ENCODE results near the gene ATP9B. TPM values are rescaled to one million over a fixed set of nuclear protein-coding genes. Genes with fewer than 3 reads are reported as not detected.

The ATP9B gene
- total and polyA plus RNA-seq, 10 of the 15 experiments (the other 5 are each of a cell fraction or from before 2014, with no cell fraction given): 0.74 to 20.7 (median 12.9) TPM

DNA sequence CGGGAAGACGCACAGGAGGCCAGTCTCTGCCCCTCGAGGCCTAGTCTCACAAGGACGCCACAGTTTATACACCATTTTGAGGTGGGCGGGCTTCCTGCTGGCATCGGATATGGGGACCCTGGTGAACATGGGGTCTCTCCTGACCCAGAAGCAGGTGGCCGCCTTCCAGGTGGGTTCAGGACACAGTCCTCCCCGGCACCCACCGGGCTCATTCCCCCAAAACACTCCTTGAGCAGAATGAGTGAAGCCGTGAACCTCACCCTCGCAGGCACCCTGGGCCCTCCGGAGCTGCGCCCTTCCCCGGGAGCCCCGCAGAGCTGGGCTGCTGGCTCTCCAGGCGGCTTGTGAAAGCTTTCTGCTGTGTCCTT is 333.0 kb downstream of the ATP9B start:
- peaks cover 35% of the 10 kb centered on the region for H3K4me1 ChIP-seq (ENCODE audit: control insufficient read depth, insufficient read depth, low read length)
- intact Hi-C loops (cut with micrococcal nuclease; ENCODE audit: unreplicated experiment): no loop called here
- no peak overlapping the region for H3K27ac ChIP-seq (ENCODE audit: control insufficient read depth, insufficient read depth)
- DNase-seq (ENCODE audit: low read depth, low spot score) (no peak), ATAC-seq (no peak), FAIRE-seq (no peak)
- POLR2A ChIA-PET: interaction anchor here (0.9 to 2.1 kb wide), 2 partner anchors 27 to 121 kb away, joined by 3 to 7 read pairs; no protein-coding TSS in a partner anchor
- no peak overlapping the region for H3K9ac ChIP-seq (ENCODE audit: control insufficient read depth, insufficient read depth, low read length)
- H2AFZ ChIP-seq (ENCODE audit: control insufficient read depth, low read depth, low read length): no peak overlapping the region
- H3K4me3 ChIP-seq: no peak overlapping the region
- no peaks in the 10 kb centered on the region; the same call in none of the 2 replicates for H3K79me2 ChIP-seq (ENCODE audit: control insufficient read depth, insufficient read depth, low read length)
- RAD21 ChIA-PET (ENCODE audit: unreplicated experiment): interaction anchor here (2.3 to 5.1 kb wide), 3 partner anchors 33 to 121 kb away, joined by 10 to 36 read pairs (median 12); no protein-coding TSS in a partner anchor
- BruUV-seq (replicated peaks): no TSS peak
- peaks cover 0 to 3% of the 10 kb centered on the region in 2 experiments; a peak in 1 of 4 replicates for H3K27me3 ChIP-seq (replicated peaks in 1 of 2; ENCODE audit: control insufficient read depth in 2 of 2, insufficient read depth in 2 of 2, low read length in 1 of 2)
- no peak for TF ChIP-seq EZH2 (IDR thresholded peaks at IDR 0.05; ENCODE audit: borderline replicate concordance, control insufficient read depth, low read depth, low read length)
- no peak for TF ChIP-seq PAX8 (IDR thresholded peaks at IDR 0.05)
- TF ChIP-seq, protein P1, sequence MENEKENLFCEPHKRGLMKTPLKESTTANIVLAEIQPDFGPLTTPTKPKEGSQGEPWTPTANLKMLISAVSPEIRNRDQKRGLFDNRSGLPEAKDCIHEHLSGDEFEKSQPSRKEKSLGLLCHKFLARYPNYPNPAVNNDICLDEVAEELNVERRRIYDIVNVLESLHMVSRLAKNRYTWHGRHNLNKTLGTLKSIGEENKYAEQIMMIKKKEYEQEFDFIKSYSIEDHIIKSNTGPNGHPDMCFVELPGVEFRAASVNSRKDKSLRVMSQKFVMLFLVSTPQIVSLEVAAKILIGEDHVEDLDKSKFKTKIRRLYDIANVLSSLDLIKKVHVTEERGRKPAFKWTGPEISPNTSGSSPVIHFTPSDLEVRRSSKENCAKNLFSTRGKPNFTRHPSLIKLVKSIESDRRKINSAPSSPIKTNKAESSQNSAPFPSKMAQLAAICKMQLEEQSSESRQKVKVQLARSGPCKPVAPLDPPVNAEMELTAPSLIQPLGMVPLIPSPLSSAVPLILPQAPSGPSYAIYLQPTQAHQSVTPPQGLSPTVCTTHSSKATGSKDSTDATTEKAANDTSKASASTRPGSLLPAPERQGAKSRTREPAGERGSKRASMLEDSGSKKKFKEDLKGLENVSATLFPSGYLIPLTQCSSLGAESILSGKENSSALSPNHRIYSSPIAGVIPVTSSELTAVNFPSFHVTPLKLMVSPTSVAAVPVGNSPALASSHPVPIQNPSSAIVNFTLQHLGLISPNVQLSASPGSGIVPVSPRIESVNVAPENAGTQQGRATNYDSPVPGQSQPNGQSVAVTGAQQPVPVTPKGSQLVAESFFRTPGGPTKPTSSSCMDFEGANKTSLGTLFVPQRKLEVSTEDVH (IDR thresholded peaks at IDR 0.05; ENCODE audit: low read depth, partially characterized antibody): no peak
- no peak for TF ChIP-seq ZNF384 (IDR thresholded peaks at IDR 0.05; ENCODE audit: borderline replicate concordance, low read depth, low read length)
- TF ChIP-seq, protein P2, sequence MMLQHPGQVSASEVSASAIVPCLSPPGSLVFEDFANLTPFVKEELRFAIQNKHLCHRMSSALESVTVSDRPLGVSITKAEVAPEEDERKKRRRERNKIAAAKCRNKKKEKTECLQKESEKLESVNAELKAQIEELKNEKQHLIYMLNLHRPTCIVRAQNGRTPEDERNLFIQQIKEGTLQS (IDR thresholded peaks at IDR 0.05; ENCODE audit: borderline replicate concordance, extremely low read depth, low read depth, low read length): no peak
- no peak for TF ChIP-seq SIX5 (IDR thresholded peaks at IDR 0.05; ENCODE audit: low read depth, low read length, severe bottlenecking)
- TF ChIP-seq ESRRA (IDR thresholded peaks at IDR 0.05; ENCODE audit: low read length): no peak
- no peak for TF ChIP-seq RELB (IDR thresholded peaks at IDR 0.05; ENCODE audit: low read depth)
- no peak for TF ChIP-seq SRF (IDR thresholded peaks at IDR 0.05; ENCODE audit: low read depth in 2 of 2, low read length in 2 of 2)
- TF ChIP-seq, protein P3, sequence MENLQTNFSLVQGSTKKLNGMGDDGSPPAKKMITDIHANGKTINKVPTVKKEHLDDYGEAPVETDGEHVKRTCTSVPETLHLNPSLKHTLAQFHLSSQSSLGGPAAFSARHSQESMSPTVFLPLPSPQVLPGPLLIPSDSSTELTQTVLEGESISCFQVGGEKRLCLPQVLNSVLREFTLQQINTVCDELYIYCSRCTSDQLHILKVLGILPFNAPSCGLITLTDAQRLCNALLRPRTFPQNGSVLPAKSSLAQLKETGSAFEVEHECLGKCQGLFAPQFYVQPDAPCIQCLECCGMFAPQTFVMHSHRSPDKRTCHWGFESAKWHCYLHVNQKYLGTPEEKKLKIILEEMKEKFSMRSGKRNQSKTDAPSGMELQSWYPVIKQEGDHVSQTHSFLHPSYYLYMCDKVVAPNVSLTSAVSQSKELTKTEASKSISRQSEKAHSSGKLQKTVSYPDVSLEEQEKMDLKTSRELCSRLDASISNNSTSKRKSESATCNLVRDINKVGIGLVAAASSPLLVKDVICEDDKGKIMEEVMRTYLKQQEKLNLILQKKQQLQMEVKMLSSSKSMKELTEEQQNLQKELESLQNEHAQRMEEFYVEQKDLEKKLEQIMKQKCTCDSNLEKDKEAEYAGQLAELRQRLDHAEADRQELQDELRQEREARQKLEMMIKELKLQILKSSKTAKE (IDR thresholded peaks at IDR 0.05; ENCODE audit: low read depth, poor library complexity, severe bottlenecking): no peak
- TF ChIP-seq DPF2 (IDR thresholded peaks at IDR 0.05): no peak
- TF ChIP-seq, protein P4, sequence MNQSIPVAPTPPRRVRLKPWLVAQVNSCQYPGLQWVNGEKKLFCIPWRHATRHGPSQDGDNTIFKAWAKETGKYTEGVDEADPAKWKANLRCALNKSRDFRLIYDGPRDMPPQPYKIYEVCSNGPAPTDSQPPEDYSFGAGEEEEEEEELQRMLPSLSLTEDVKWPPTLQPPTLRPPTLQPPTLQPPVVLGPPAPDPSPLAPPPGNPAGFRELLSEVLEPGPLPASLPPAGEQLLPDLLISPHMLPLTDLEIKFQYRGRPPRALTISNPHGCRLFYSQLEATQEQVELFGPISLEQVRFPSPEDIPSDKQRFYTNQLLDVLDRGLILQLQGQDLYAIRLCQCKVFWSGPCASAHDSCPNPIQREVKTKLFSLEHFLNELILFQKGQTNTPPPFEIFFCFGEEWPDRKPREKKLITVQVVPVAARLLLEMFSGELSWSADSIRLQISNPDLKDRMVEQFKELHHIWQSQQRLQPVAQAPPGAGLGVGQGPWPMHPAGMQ (IDR thresholded peaks at IDR 0.05; ENCODE audit: borderline replicate concordance): no peak
- SMC1A ChIA-PET (ENCODE audit: uncharacterized antibody, unreplicated experiment): interaction anchor here (0.6 to 4.1 kb wide), 6 partner anchors 10 to 858 kb away, joined by 3 to 18 read pairs (median 10); no protein-coding TSS in a partner anchor
- H3K4me2 ChIP-seq (ENCODE audit: control insufficient read depth, insufficient read depth): peak overlapping the region; percentile 57
- no peaks in the 10 kb centered on the region for H3K9me3 ChIP-seq (replicated peaks; ENCODE audit: control insufficient read depth, insufficient read depth, low read length)
- 97% methylated on average over 16 of the region's 16 CpGs for WGBS (ENCODE audit: insufficient coverage, insufficient replicate concordance, low lambda C conversion rate, missing lambda C conversion rate)
- H4K20me1 ChIP-seq (ENCODE audit: control insufficient read depth, insufficient read depth): no peaks in the 10 kb centered on the region
- in situ Hi-C loops (cut with MboI): loop anchor here (10.0 kb wide), 1 partner anchor 113 kb away; no protein-coding TSS in a partner anchor
- H3K36me3 ChIP-seq (ENCODE audit: control insufficient read depth in 2 of 2, insufficient read depth in 2 of 2, low read length in 1 of 2): no peaks in the 10 kb centered on the region
- CTCF ChIA-PET: interaction anchor here (1.2 to 2.2 kb wide), 3 partner anchors 9 to 57 kb away, joined by 3 to 7 read pairs (median 6); no protein-coding TSS in a partner anchor
